ENCODE data around the gene EIF3A. TPM values are rescaled to one million over a fixed set of nuclear protein-coding genes. Genes with fewer than 3 reads are reported as not detected.

The EIF3A gene
- total RNA-seq, 1 donor from 2014 or later: 96.9 TPM

- no peak for TF ChIP-seq CTCF (IDR thresholded peaks at IDR 0.05)
- Histone ChIP-seq H3K27me3 (no peaks in the 10 kb centered on the region), H3K36me3 (no peaks in the 10 kb centered on the region), H3K9me3 (no peaks in the 10 kb centered on the region), H3K27ac (no peak overlapping the region), H3K4me1 (no peaks in the 10 kb centered on the region), H3K4me3 (no peak overlapping the region)
- intact Hi-C loops (cut with DNase I): no loop called here
- ATAC-seq (no peak), DNase-seq (no peak)
These were observed 86.3 kb downstream of the EIF3A start for GRCh38 chr10:118994321-118994720.

- H3K27me3 ChIP-seq: no peaks in the 10 kb centered on the region
- intact Hi-C loops (cut with DNase I): no loop called here
- ATAC-seq: no peak
These were observed 87.4 kb downstream of the EIF3A start for GRCh38 chr10:118993214-118993613.

GRCh38 chr10:118992496-118992895 lies 88.1 kb downstream of the EIF3A start:
- Histone ChIP-seq H3K27me3 (no peaks in the 10 kb centered on the region), H3K36me3 (no peaks in the 10 kb centered on the region), H3K4me3 (no peak overlapping the region), H3K4me1 (no peaks in the 10 kb centered on the region), H3K9me3 (no peaks in the 10 kb centered on the region), H3K27ac (no peak overlapping the region)
- intact Hi-C loops (cut with DNase I): no loop called here
- no peak for TF ChIP-seq CTCF (IDR thresholded peaks at IDR 0.05)
- ATAC-seq: no peak
- DNase-seq: no peak

More at GRCh38 chr10:118993214-118993613, 87.4 kb downstream of the EIF3A start:
- no peaks in the 10 kb centered on the region for H3K4me1 ChIP-seq
- H3K9me3 ChIP-seq: no peaks in the 10 kb centered on the region
- no peak overlapping the region for H3K27ac ChIP-seq
- H3K4me3 ChIP-seq: no peak overlapping the region
- H3K36me3 ChIP-seq: no peaks in the 10 kb centered on the region
- TF ChIP-seq CTCF (IDR thresholded peaks at IDR 0.05): no peak
- no peak for DNase-seq

GRCh38 chr10:118990326-118990725 lies 90.3 kb downstream of the EIF3A start:
- no peaks in the 10 kb centered on the region for H3K27me3 ChIP-seq
- ATAC-seq (no peak), DNase-seq (no peak)
- H3K27ac ChIP-seq: no peak overlapping the region
- H3K9me3 ChIP-seq: peaks cover 4% of the 10 kb centered on the region
- H3K36me3 ChIP-seq: no peaks in the 10 kb centered on the region
- H3K4me3 ChIP-seq: no peak overlapping the region
- no peak for TF ChIP-seq CTCF (IDR thresholded peaks at IDR 0.05)
- no peaks in the 10 kb centered on the region for H3K4me1 ChIP-seq
- intact Hi-C loops (cut with DNase I): no loop called here

- Histone ChIP-seq H3K36me3 (no peaks in the 10 kb centered on the region), H3K4me1 (no peaks in the 10 kb centered on the region), H3K27me3 (no peaks in the 10 kb centered on the region), H3K9me3 (peaks cover 4% of the 10 kb centered on the region), H3K27ac (no peak overlapping the region), H3K4me3 (no peak overlapping the region)
- no peak for TF ChIP-seq CTCF (IDR thresholded peaks at IDR 0.05)
- DNase-seq: no peak
- no peak for ATAC-seq
- intact Hi-C loops (cut with DNase I): no loop called here
These were observed 93.5 kb downstream of the EIF3A start for GRCh38 chr10:118986815-118987790.
